ENCODE results near the gene LIPT2. TPM values are rescaled to one million over a fixed set of nuclear protein-coding genes. Genes with fewer than 3 reads are reported as not detected.

LIPT2 gene
- total RNA-seq, 1 experiment from 2014 or later: 9.3 TPM

DNA sequence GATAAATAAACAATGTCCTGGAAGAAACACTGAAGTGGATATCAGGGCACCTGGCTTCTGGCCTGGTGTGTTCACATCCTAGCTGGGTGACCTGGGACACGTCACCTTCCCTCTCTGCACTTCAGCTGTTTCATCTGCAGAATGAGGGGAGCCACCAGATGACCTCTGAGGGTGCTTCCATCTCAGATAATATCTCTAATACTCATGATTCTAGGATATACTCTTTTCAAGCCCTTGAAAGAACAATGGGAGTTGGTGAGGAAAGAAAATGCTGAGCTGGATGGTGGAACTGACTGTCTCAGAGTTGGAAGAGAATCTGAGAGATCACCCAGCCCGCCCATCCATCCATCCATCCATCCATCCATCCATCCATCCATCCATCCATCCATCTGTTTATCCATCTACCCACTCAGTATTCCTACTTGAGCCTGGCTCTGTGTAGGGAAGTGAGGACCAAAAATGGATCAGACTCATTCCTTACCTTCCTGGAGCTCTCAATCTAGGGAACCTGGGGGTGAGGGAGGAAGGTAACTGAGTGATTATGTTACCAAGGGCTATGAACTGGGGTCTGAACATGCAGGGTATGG is 28.2 kb upstream of the LIPT2 start:
- POLR2A ChIA-PET: no interaction called here
- no peak for TF ChIP-seq GRHL2 (CRISPR knock-in tag; IDR thresholded peaks at IDR 0.05; ENCODE audit: insufficient replicate concordance, severe bottlenecking)
- TF ChIP-seq, protein P1, sequence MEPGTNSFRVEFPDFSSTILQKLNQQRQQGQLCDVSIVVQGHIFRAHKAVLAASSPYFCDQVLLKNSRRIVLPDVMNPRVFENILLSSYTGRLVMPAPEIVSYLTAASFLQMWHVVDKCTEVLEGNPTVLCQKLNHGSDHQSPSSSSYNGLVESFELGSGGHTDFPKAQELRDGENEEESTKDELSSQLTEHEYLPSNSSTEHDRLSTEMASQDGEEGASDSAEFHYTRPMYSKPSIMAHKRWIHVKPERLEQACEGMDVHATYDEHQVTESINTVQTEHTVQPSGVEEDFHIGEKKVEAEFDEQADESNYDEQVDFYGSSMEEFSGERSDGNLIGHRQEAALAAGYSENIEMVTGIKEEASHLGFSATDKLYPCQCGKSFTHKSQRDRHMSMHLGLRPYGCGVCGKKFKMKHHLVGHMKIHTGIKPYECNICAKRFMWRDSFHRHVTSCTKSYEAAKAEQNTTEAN (CRISPR knock-in tag; IDR thresholded peaks at IDR 0.05): no peak
- TF ChIP-seq RELA (CRISPR knock-in tag; IDR thresholded peaks at IDR 0.05; ENCODE audit: borderline replicate concordance): no peak
- no peak for TF ChIP-seq TP53 (CRISPR knock-in tag; IDR thresholded peaks at IDR 0.05)
- TF ChIP-seq, protein P2, sequence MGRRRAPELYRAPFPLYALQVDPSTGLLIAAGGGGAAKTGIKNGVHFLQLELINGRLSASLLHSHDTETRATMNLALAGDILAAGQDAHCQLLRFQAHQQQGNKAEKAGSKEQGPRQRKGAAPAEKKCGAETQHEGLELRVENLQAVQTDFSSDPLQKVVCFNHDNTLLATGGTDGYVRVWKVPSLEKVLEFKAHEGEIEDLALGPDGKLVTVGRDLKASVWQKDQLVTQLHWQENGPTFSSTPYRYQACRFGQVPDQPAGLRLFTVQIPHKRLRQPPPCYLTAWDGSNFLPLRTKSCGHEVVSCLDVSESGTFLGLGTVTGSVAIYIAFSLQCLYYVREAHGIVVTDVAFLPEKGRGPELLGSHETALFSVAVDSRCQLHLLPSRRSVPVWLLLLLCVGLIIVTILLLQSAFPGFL (CRISPR knock-in tag; IDR thresholded peaks at IDR 0.05; ENCODE audit: borderline replicate concordance): no peak
- TF ChIP-seq, protein P3, sequence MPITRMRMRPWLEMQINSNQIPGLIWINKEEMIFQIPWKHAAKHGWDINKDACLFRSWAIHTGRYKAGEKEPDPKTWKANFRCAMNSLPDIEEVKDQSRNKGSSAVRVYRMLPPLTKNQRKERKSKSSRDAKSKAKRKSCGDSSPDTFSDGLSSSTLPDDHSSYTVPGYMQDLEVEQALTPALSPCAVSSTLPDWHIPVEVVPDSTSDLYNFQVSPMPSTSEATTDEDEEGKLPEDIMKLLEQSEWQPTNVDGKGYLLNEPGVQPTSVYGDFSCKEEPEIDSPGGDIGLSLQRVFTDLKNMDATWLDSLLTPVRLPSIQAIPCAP (CRISPR knock-in tag; IDR thresholded peaks at IDR 0.05): no peak
- TF ChIP-seq SMAD4 (CRISPR knock-in tag; IDR thresholded peaks at IDR 0.05): no peak
- no peak for TF ChIP-seq SP1 (CRISPR knock-in tag; conservative IDR thresholded peaks at IDR 0.05)
- TF ChIP-seq, protein P4, sequence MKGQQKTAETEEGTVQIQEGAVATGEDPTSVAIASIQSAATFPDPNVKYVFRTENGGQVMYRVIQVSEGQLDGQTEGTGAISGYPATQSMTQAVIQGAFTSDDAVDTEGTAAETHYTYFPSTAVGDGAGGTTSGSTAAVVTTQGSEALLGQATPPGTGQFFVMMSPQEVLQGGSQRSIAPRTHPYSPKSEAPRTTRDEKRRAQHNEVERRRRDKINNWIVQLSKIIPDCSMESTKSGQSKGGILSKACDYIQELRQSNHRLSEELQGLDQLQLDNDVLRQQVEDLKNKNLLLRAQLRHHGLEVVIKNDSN (CRISPR knock-in tag; IDR thresholded peaks at IDR 0.05): no peak

DNA sequence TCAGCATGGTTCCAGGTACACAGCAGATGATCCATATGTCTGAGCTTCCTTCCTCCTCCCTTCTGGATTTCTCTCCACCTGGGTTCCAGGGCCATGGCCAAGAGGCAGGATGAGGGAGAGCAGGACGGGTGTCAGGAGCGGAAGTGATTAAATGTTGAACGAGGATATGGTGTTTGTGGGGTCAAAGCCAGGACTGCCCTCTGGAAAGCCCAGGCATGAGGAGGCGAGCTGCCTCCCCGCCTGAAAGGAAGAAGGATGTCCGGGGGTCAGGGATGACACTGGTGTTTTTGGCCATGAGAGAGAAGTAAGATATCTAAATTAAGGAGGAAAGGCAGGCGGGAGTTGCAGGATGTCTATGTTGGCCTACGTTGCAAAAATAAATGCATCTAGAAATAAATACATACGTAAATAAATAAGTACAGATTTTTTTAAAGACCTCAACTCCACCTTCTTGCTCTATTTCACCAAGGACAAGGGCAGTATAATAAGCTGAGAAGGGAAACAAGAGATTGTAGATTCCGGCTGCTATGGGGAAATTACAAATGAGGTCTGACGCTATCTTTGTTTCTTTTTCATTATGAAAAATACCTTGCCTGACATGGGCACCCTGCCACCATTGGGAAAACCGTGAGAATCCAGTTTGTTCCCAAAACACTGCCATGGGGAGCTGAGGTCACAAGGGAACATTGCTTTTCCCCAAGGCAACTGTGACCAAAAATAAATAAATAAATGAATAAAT is 27.6 kb upstream of the LIPT2 start:
- DNase-seq (ENCODE audit: low spot score) (no peak), ATAC-seq (no peak)
- Mint-ChIP-seq H3K4me3 (no peak overlapping the region), H3K27me3 (ENCODE audit: low read depth) (no peaks in the 10 kb centered on the region; the same call in 1 of the 2 replicates), H3K4me1 (no peaks in the 10 kb centered on the region), H3K36me3 (no peaks in the 10 kb centered on the region), H3K27ac (no peak overlapping the region), H3K9me3 (peaks cover 6% of the 10 kb centered on the region)
- ChIA-PET POLR2A (no interaction called here), CTCF (no interaction called here)
- TF ChIP-seq, protein P5, sequence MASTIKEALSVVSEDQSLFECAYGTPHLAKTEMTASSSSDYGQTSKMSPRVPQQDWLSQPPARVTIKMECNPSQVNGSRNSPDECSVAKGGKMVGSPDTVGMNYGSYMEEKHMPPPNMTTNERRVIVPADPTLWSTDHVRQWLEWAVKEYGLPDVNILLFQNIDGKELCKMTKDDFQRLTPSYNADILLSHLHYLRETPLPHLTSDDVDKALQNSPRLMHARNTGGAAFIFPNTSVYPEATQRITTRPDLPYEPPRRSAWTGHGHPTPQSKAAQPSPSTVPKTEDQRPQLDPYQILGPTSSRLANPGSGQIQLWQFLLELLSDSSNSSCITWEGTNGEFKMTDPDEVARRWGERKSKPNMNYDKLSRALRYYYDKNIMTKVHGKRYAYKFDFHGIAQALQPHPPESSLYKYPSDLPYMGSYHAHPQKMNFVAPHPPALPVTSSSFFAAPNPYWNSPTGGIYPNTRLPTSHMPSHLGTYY (CRISPR knock-in tag; IDR thresholded peaks at IDR 0.05): no peak
- TF ChIP-seq ZNF317 (CRISPR knock-in tag; IDR thresholded peaks at IDR 0.05; ENCODE audit: borderline replicate concordance, low read depth) (no peak), EMX1 (CRISPR knock-in tag; IDR thresholded peaks at IDR 0.05) (no peak), ZNF232 (CRISPR knock-in tag; IDR thresholded peaks at IDR 0.05) (no peak)
- TF ChIP-seq, protein P6, sequence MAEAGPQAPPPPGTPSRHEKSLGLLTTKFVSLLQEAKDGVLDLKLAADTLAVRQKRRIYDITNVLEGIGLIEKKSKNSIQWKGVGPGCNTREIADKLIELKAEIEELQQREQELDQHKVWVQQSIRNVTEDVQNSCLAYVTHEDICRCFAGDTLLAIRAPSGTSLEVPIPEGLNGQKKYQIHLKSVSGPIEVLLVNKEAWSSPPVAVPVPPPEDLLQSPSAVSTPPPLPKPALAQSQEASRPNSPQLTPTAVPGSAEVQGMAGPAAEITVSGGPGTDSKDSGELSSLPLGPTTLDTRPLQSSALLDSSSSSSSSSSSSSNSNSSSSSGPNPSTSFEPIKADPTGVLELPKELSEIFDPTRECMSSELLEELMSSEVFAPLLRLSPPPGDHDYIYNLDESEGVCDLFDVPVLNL (CRISPR knock-in tag; IDR thresholded peaks at IDR 0.05; ENCODE audit: borderline replicate concordance, low read depth): no peak
- TF ChIP-seq, protein P7, sequence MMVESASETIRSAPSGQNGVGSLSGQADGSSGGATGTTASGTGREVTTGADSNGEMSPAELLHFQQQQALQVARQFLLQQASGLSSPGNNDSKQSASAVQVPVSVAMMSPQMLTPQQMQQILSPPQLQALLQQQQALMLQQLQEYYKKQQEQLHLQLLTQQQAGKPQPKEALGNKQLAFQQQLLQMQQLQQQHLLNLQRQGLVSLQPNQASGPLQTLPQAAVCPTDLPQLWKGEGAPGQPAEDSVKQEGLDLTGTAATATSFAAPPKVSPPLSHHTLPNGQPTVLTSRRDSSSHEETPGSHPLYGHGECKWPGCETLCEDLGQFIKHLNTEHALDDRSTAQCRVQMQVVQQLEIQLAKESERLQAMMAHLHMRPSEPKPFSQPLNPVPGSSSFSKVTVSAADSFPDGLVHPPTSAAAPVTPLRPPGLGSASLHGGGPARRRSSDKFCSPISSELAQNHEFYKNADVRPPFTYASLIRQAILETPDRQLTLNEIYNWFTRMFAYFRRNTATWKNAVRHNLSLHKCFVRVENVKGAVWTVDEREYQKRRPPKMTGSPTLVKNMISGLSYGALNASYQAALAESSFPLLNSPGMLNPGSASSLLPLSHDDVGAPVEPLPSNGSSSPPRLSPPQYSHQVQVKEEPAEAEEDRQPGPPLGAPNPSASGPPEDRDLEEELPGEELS (CRISPR knock-in tag; IDR thresholded peaks at IDR 0.05): no peak
- TF ChIP-seq, protein P3 (CRISPR knock-in tag; IDR thresholded peaks at IDR 0.05): no peak
- TF ChIP-seq, protein P8, sequence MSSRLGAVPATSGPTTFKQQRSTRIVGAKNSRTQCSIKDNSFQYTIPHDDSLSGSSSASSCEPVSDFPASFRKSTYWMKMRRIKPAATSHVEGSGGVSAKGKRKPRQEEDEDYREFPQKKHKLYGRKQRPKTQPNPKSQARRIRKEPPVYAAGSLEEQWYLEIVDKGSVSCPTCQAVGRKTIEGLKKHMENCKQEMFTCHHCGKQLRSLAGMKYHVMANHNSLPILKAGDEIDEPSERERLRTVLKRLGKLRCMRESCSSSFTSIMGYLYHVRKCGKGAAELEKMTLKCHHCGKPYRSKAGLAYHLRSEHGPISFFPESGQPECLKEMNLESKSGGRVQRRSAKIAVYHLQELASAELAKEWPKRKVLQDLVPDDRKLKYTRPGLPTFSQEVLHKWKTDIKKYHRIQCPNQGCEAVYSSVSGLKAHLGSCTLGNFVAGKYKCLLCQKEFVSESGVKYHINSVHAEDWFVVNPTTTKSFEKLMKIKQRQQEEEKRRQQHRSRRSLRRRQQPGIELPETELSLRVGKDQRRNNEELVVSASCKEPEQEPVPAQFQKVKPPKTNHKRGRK (CRISPR knock-in tag; IDR thresholded peaks at IDR 0.05; ENCODE audit: borderline replicate concordance): no peak
- TF ChIP-seq, protein P9, sequence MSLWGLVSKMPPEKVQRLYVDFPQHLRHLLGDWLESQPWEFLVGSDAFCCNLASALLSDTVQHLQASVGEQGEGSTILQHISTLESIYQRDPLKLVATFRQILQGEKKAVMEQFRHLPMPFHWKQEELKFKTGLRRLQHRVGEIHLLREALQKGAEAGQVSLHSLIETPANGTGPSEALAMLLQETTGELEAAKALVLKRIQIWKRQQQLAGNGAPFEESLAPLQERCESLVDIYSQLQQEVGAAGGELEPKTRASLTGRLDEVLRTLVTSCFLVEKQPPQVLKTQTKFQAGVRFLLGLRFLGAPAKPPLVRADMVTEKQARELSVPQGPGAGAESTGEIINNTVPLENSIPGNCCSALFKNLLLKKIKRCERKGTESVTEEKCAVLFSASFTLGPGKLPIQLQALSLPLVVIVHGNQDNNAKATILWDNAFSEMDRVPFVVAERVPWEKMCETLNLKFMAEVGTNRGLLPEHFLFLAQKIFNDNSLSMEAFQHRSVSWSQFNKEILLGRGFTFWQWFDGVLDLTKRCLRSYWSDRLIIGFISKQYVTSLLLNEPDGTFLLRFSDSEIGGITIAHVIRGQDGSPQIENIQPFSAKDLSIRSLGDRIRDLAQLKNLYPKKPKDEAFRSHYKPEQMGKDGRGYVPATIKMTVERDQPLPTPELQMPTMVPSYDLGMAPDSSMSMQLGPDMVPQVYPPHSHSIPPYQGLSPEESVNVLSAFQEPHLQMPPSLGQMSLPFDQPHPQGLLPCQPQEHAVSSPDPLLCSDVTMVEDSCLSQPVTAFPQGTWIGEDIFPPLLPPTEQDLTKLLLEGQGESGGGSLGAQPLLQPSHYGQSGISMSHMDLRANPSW (CRISPR knock-in tag; conservative IDR thresholded peaks at IDR 0.05; ENCODE audit: low read depth): no peak

More for the DNA sequence above, 28.2 kb upstream of the LIPT2 start:
- Mint-ChIP-seq H3K36me3 (no peaks in the 10 kb centered on the region), H3K4me3 (no peak overlapping the region), H3K27ac (no peak overlapping the region), H3K9me3 (peaks cover 6% of the 10 kb centered on the region), H3K4me1 (no peaks in the 10 kb centered on the region), H3K27me3 (ENCODE audit: low read depth) (no peaks in the 10 kb centered on the region; the same call in 1 of the 2 replicates)
- no peak for ATAC-seq
- CTCF ChIA-PET: no interaction called here
- DNase-seq (ENCODE audit: low spot score): no peak
